HG03064 (cell line): ENCODE results near the gene SHKBP1.
"Not testable (repeated sequence)": the region's sequence is repeated elsewhere in the genome, so short reads cannot be mapped to it uniquely, and the experiment has no call there.

Experiments
- ATAC-seq: cut with Tn5 transposase; IDR thresholded peaks from one replicate; pipeline ENCODE4 v1.9.1; 2021; ENCODE audit warnings: low read depth; ENCODE audit not compliant: unreplicated experiment

Gene SHKBP1, protein sequence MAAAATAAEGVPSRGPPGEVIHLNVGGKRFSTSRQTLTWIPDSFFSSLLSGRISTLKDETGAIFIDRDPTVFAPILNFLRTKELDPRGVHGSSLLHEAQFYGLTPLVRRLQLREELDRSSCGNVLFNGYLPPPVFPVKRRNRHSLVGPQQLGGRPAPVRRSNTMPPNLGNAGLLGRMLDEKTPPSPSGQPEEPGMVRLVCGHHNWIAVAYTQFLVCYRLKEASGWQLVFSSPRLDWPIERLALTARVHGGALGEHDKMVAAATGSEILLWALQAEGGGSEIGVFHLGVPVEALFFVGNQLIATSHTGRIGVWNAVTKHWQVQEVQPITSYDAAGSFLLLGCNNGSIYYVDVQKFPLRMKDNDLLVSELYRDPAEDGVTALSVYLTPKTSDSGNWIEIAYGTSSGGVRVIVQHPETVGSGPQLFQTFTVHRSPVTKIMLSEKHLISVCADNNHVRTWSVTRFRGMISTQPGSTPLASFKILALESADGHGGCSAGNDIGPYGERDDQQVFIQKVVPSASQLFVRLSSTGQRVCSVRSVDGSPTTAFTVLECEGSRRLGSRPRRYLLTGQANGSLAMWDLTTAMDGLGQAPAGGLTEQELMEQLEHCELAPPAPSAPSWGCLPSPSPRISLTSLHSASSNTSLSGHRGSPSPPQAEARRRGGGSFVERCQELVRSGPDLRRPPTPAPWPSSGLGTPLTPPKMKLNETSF

DNA sequence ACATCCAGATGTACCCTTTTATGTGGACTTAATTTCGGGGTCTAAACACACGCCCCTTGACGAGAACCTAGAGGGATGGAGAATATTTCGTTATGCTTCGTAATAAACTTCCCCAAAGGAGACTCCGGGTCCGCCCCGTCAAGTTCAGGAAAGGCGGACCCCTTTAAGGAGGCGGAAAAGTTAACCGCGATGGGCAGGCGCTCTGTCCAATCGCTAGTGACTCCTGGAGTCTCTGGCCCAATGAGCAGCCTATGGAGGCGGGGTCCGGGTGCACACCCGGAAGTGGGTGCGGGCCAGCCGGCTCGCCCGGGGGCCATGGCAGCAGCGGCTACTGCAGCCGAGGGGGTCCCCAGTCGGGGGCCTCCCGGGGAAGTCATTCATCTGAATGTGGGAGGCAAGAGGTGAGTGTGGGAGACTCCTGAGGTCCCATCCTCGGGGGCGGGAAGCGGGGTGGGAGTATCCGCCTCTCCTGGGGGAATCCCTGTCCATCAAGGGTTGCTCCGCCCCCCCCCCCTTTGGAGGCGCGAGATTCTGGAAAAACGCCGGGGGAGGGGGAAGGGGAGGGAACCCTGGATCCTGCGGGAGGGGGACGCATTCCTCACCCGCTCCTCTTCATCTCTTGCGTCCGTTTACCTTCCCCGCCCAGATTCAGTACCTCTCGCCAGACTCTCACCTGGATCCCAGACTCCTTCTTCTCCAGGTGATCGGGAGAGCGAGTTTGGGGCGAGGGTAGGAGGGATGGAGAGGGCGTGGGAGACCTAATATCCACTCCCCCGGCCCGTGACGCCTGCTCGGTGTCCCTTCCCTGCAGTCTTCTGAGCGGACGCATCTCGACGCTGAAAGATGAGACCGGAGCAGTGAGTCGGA, at the start of gene SHKBP1:
TSS of gene SHKBP1 (plus strand) at position 289 of the 867 bp plus-strand sequence. CDS start at position 316, 27 bp downstream.
- peak; percentile 77 for ATAC-seq

DNA sequence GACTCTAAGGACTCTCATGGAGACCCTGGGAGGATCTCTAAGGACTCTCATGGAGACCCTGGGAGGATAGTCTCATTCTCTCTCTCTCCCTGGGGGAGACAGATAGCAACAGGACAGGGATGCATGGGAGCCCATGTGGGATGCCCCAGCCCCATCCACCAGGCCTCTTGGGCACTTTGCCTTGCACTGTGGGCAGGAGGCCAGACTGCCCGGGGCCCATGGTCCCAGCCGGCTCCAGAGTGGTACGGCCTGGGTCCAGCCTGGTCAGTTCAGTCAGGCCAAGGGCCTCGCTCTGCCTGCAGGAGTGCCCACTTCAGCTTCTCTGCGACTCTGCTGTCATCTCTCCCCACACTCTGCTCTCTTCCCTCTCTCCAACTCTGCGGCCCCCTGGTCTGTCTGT, 48.6 kb upstream of the SHKBP1 start:
- ATAC-seq: no peak

DNA sequence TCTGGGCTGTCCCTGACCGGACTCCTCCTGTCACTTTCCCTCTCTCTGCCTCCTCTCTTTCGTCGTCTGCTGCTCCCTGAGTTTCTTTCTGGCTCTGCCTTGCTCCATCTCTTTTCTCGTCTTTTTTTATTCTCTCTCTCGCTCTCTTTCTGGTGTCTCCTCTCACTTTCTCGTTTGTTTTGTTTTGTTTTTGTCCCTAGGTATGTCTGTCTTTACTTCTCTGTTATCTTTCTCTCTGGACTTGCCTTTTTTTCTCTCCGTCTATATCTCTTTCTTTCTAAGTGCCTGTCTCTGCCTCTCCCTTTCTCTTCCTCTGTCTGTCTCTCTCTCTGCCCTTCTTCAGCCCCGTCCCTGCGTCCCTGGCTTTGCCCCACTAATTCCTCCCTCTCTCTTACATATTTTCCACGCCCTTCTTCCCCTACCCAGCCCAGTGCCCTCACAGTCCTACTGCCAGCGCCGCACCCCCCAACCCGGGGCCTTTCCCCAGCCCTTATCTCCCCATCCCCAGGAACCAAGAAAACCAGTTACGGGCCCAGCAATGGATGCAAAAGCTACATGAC, 48.1 kb upstream of the SHKBP1 start:
- no peak for ATAC-seq

DNA sequence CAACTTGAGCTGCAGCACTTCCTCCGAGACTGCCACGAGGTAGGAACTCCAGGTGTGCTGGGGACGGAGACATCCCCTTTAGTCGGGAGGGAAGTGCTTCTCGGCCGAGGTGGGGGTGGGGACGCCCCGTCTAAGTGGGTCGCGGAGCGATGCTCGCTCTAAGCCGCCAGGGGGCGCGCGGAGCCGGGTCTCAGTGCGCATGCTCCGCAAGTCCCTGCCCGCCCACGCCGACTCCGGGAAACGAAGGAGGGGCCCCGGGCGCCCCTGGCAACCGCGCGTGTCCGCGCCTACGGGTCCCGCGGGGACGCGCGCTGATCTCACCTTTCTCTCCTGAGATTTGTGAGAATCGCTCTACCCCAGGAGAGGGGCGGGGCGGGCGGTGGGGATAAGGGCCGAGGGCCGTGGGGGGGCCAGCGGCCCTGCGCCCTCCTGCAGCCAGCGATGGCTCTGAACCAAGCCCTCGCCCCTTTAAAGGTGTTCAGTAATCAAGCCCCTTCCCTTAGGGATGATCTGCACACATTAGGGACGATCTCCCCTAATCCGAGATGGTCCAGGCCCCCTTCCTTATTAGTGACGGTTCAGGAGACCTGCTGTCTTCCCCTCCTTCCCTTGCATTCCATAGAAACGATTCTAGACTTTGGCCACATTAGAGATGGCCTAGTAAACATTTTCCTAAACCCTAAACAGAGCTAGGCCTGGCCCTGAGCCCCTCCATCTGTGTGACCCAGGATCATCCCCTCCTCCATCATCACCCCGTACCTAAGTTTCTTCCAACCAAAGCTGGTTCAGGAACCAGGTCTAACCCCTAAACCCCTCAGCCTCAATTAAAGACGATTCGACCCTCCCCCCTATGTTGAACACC, 47.3 kb upstream of the SHKBP1 start:
- ATAC-seq: no peak

DNA sequence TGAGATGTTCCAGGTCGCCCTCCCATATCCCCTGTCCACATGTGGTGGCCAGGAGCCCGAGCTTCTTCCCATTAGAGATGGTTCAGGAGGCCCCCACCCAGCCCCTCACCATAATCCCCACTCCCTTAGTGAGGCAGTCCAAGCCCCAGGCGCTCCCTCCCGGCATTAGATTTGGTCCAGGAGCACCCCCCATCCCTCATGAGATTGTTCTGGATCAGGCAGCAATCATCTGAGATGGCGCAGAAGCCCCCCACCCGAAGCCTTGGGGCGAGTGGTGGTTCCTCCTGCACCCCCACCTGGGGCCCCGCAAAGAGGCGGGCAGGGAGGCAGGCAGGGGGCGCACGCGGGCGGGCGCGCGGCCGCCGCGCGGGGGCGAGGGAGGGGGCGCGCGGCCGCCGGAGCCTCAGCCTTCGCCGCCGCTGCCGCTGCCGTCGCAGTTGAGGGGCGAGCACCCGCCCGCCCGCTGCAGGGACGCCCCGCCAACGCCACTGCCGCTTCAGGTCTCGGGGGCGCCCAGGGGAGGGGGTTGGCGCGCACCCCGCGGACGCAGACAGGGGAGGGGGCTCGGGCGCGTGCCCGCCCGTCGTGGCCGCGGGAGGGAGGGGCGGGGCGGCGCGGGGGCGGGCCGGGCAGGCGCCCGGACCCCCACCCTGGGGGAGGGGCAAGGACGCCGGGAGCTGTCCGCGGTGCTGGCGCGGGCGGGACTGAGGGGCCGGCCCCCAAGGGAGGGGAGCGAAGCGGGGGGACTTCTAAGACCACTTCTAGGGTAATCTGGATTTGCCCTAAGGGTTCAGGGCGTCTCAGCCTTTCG, 46.4 kb upstream of the SHKBP1 start:
- ATAC-seq: no peak

DNA sequence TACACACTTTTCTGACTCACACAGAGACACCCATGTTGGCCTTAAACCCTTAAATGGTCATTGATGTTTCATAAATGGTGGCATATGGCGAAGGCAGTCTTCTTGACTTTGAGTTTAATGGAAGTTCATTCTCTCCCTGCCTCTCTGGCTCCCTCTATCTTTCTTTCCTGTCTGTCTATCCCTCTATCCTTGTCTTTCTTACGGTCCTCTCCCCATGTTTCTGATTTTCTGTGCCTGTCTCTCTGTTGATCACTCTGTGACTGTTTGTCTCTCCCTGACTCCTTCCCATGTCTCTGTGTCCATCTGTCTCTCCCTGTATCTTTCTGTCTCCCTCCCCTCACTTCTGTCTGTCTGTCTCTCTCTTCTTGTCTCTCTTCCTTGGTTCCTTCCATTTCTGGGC, 43.2 kb upstream of the SHKBP1 start:
- no peak for ATAC-seq

DNA sequence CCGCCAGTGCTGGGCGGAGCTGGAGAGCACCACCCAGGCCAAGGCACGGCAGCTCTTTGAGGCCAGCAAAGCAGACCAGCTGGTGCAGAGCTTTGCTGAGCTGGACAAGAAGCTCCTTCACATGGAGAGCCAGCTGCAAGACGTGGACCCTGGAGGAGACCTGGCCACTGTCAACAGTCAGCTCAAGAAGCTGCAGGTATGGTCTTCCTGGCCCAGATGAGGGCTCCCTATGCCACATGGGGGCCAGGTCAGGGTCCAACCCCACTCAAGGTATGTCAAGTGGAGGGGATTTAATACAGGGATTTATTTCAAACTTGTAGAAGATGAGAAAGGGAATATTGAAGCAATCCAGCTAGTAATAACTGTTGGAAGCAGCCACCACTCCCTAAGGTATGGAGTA, 42.5 kb upstream of the SHKBP1 start:
- no peak for ATAC-seq

DNA sequence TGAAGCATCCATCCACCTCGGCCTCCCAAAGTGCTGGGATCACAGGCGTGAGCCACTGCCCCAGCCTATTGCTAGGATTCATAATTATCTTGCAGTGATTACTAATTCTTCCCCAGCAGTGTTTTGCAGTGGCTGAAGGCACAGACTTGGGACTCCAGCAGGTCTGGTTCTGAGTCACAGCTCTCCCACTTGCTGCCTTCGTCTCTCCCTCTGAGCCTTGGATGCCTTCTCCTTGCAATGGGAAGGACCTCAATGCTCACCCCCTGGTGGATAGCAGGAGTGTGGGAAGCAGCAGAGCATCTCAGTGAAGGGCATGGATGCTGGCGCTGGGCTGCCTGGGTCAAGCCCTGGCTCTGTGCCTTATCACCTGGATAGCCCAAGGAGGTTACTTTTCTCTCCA, 37.6 kb upstream of the SHKBP1 start:
- no peak for ATAC-seq

DNA sequence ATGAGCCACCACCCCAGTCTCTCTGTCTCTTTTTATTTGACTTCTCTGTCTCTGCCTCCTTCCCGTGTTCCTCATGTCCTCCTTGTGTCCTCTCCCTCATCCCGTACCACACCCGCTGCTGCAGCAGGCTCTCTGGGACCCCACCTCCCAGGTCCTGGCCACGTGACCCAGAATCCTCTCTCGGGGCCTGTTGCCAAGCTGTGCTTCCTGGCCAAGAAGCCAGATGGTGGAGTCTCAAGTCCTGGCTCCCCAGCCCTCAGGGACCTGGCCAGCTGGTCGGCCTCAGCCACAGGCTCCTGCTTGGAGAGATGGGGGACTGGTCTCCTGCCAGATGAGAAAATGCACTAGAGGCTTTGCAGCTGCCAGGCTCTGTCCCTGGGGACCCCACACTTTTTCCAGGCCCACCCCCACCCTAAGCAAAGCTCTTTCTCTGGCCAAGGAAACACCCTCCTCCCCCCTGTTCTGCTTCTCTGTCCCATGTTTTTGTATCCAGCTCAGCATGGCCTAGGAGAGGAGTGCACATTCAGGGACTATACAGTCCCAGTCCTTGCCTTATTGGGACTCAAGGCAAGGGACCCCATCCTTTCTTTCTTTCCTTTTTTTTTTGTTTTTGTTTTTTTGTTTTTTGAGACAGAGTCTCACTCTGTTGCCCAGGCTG, 34.3 kb upstream of the SHKBP1 start:
- ATAC-seq: no peak

DNA sequence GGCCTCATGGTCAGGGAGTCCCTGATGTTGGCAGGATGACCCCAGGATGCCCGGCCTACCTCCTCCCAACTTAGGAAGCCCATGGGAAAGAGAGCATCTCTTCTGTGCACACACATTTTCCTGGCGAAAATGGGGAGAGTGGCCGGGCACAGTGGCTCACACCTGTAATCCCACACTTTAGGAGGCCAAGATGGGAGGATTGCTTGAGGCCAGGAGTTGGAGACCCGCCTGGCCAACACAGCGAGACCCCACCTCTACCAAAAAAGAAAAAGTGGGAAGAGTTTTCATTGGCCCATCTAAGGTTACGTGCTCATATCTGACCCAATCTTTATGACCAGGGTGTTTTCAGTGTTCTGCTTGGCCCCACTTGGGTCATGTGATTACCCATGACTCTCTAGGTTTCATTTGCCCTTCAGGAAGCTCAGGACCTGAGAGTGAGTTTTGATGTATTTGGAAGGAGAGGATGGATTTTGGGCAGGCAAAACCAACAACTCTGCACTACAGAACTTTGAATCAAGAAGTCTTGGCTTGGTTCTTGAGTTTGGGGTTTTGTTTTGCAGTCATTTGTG, 33.6 kb upstream of the SHKBP1 start:
- no peak for ATAC-seq

DNA sequence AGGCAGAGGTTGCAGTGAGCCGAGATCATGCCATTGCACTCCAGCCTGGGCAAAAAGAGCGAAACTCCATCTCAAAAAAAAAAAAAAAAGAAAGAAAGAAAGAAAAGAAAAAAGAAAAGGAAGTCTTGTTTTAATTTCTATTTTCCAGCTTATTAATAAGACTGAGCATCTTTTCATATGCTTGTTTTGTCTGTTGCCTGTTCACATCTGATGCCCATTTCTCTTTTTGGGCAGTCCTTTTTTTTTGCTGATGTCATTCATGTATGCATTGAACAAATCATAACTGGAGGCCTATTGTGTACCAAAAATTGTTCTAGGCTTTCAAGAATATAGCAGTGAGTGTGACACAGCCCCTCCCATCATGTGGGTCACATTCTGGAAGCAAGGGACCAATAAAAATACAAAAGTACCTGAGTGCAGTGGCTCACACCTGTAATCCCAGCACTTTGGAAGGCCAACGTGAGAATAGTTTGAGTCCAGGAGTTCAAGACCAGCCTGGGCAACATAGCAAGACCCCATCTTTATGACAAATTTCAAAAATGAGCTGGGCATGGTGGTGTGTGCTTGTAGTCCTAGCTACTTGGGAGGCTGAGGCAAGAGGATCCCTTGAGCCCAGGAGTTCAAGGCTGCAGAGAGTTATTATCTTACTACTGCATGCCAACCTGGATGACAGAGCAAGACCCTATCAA, 30.4 kb upstream of the SHKBP1 start:
- not testable (repeated sequence) for ATAC-seq

DNA sequence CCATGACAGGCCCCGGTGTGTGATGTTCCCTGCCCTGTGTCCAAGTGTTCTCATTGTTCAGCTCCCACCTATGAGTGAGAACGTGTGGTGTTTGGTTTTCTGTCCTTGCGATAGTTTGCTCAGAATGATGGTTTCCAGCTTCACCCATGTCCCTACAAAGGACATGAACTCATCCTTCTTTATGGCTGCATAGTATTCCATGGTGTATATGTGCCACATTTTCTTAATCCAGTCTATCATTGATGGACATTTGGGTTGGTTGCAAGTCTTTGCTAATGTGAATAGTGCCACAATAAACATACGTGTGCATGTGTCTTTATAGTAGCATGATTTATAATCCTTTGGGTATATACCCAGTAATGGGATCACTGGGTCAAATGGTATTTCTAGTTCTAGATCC, 29.5 kb upstream of the SHKBP1 start:
- not testable (repeated sequence) for ATAC-seq

DNA sequence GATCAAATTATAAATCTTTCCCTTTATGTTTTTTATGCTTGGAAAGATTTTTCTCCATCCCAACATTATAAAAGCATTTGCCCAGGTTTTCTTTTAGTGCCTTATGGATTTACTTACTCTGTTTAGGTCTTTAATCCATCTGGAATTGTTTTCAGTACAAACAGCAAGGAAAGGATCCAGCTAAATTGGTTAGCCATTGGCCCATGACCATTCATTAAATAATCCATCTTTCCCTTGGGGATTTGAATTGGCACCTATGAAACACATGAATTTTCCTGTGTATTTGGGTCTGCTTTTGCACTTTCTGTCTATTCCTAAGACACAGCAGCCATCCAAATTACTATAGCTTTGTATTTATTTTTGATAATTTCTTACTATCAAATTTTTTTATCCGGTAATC, 28.8 kb upstream of the SHKBP1 start:
- ATAC-seq: no peak

DNA sequence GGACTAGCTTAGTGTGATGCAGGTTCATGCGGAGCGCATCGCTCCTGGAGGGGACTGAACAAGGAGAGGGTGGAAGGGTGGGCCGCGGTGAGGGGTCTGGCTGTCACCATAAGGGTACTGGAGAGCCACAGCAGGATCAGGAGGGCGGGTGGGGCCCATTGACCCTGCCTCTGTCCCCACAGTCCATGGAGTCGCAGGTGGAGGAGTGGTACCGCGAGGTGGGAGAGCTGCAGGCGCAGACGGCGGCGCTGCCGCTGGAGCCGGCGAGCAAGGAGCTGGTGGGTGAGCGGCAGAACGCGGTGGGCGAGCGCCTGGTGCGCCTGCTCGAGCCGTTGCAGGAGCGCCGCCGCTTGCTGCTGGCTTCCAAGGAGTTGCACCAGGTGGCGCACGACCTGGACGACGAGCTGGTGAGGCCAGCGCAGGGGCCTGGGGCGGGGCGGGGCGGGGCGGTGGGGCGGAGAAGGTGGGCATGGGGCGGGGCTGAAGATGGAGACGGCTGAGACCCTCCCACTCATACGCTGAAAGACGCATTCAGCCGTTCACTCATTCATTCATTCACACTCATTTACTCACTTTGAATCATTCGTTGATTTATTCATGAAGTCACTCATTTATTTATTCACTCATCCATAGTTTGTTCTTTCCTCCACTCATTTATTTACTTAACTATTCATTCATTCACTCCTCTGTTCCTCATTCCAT, 27.5 kb upstream of the SHKBP1 start:
- ATAC-seq: no peak

DNA sequence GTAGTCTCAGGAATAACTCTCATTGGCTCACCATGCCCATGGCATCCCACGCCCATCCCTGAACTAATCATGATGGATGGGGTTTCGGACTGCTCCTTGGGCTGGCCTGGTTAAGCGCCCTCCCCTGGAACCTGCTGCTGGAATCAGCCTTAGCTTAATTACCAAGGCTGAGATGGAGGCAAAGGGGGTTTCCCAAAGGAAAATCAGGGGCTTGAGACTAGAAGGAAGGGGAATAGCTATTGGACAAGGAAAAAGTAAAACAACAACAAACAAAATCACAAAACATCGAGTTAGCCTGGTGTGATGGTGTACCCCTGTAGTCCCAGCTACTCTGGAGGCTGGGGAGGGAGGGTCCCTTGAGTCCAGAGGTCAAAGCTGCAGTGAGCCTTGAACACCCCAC, 25.7 kb upstream of the SHKBP1 start:
- ATAC-seq: no peak

DNA sequence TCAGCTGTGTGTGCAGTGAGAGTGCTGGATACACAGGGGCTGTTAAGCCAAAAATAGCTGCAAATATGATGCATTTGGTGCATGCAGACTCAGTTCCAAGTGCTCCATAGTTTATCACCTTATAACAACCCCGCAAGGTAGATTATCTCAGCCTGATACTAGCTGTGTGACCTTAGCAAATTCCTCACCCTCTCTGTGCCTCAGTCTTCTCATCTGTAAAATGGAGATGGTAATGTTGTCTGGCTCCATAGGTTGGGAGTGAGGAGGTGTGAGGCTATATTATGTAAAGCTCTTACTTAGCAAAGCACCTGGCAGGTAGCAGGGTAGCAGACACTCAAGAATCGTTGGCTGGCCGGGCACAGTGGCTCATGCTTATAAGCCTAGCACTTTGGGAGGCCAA, 23.8 kb upstream of the SHKBP1 start:
- no peak for ATAC-seq
